ENCODE measurements around the gene PIK3CD.

Gene PIK3CD

GRCh38 chr1:9774712-9775679, 123.5 kb downstream of the PIK3CD start:
- DNase-seq (ENCODE audit: low read depth), result no peak

- DNase-seq (ENCODE audit: low read depth), result no peak
Measured at GRCh38 chr1:9776685-9777084, 125.2 kb downstream of the PIK3CD start.
